GM13977 (cell line): ENCODE results near the gene BAHD1.

ENCODE experiments used
- DNase-seq: peaks from one replicate; pipeline ENCODE4 v3.0.0; 2012; ENCODE audit warnings: low spot score
- in situ Hi-C: fragments of 300-500 bp; cut with MboI; formaldehyde crosslinking; loops from one replicate; pipeline ENCODE4 v1.12.0; 2022; ENCODE audit warnings: low sequenced_read_pairs, low pct_unique_long_range_greater_than_20kb, mixed read lengths, inconsistent platforms; ENCODE audit not compliant: unreplicated experiment
- TF ChIP-seq, protein P1 (sequence below): IDR thresholded peaks from 2 replicates; pipeline ENCODE4 v1.5.1; 2012; ENCODE audit warnings: mild to moderate bottlenecking, control low read depth; ENCODE audit not compliant: insufficient read depth; ENCODE audit errors: extremely low read depth, missing control alignments

BAHD1 gene

GRCh38 chr15:40464595-40465185 is 23.9 kb downstream of the BAHD1 start:
- DNase-seq: peak; percentile 61
- TF ChIP-seq, protein P1, sequence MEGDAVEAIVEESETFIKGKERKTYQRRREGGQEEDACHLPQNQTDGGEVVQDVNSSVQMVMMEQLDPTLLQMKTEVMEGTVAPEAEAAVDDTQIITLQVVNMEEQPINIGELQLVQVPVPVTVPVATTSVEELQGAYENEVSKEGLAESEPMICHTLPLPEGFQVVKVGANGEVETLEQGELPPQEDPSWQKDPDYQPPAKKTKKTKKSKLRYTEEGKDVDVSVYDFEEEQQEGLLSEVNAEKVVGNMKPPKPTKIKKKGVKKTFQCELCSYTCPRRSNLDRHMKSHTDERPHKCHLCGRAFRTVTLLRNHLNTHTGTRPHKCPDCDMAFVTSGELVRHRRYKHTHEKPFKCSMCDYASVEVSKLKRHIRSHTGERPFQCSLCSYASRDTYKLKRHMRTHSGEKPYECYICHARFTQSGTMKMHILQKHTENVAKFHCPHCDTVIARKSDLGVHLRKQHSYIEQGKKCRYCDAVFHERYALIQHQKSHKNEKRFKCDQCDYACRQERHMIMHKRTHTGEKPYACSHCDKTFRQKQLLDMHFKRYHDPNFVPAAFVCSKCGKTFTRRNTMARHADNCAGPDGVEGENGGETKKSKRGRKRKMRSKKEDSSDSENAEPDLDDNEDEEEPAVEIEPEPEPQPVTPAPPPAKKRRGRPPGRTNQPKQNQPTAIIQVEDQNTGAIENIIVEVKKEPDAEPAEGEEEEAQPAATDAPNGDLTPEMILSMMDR: no peak
- in situ Hi-C loops: no loop called here

DNA sequence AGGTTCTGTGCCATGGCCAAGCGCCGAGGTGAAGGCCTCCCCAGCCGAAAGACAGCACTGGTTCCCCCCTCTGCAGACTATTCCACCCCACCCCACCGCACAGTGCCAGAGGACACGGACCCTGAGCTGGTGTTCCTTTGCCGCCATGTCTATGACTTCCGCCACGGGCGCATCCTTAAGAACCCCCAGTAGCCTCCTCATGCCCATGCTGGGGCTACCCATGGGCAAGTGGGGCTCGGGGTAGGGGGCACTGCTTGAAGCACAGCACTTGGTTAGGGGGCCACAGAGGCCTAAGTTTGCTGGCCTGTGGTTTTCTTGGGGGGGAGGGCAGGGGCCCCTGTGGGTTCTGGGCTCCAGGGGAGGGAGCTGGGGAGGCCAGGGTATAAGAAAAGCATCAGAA is 25.2 kb downstream of the BAHD1 start:
- TF ChIP-seq, protein P1: no peak
- DNase-seq: no peak
- in situ Hi-C loops: no loop called here

GRCh38 chr15:40466426-40467260 is 25.9 kb downstream of the BAHD1 start:
- in situ Hi-C loops: no loop called here
- TF ChIP-seq, protein P1: no peak
- no peak for DNase-seq

DNA sequence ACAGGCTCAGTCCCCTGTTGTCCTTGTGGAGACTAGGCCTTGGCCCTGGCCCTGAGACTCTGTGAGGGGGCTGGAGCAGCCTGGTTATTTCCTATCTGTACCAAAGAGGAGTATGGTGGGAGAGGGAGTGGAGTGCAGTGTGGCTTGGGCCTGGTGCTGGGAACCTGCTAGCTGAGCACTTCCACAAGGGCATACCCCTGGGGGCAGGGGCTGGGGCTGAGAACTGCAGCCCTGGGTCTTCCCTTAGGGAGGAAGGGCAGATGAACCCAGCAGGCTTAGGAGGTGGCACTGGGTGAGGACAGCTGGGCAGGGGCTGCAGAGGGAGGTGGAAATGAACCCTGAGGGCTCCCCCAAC is 26.5 kb downstream of the BAHD1 start:
- TF ChIP-seq, protein P1: no peak
- DNase-seq: no peak
- in situ Hi-C loops: no loop called here

GRCh38 chr15:40468898-40469331 is 28.2 kb downstream of the BAHD1 start:
- TF ChIP-seq, protein P1: no peak
- DNase-seq: no peak
- in situ Hi-C loops: no loop called here

DNA sequence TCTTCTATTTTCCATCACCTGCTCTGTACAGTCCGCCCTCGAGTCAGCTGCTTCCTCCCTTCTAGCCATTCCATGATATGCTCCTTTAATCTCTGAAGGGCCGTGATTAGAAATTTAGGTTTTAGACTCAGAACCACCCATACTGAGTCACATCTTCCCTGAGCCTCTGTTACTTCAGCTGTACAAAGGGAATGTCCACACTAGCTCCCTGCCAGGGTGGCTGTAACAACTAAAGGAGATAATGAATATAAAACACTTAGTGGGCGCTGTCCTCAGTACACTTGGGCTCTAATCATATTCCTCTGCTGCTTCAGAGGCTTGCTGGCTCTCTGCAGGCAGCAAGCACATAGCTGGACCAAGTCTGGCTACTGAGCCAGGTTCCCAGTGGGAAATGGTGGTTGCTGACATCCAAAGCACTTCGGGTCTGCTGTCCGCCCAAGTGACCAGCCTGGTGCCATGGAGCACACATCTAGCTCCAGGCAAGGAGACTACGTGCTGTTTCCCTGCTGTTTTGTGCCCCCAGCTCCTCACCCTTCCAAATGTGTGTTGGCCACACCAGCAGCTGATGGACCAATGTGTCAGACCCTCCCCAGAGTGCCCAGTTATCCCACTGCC is 29.1 kb downstream of the BAHD1 start:
- in situ Hi-C loops: no loop called here
- TF ChIP-seq, protein P1: no peak
- no peak for DNase-seq
